ENCODE data around the gene ZNF605.
"Not testable (repeated sequence)": the region's sequence is repeated elsewhere in the genome, so short reads cannot be mapped to it uniquely, and the experiment has no call there.

Gene ZNF605

GRCh38 chr12:132948146-132949066, 7.7 kb downstream of the ZNF605 start:
- DNase-seq, result no peak

- DNase-seq, result no peak
These were observed 9.8 kb downstream of the ZNF605 start for GRCh38 chr12:132946246-132946820.

- no peak for DNase-seq
These were observed 10.3 kb downstream of the ZNF605 start for GRCh38 chr12:132945806-132946205.

- DNase-seq, result no peak
These were observed 13.5 kb downstream of the ZNF605 start for GRCh38 chr12:132942611-132943010.

GRCh38 chr12:132941336-132941954, 14.7 kb downstream of the ZNF605 start:
- DNase-seq, result no peak

- no peak for DNase-seq
These were observed 15.9 kb downstream of the ZNF605 start for GRCh38 chr12:132940071-132940719.

GRCh38 chr12:132938807-132939206, 17.3 kb downstream of the ZNF605 start:
- not testable (repeated sequence) for DNase-seq

- DNase-seq, result no peak
These were observed 18.6 kb downstream of the ZNF605 start for GRCh38 chr12:132937476-132937875.

GRCh38 chr12:132936921-132937320, 19.2 kb downstream of the ZNF605 start:
- DNase-seq, result not testable (repeated sequence)

GRCh38 chr12:132936163-132936562, 19.9 kb downstream of the ZNF605 start:
- no peak for DNase-seq

- no peak for DNase-seq
These were observed 29.7 kb downstream of the ZNF605 start for GRCh38 chr12:132926415-132926833.

- DNase-seq, result no peak
These were observed 30.3 kb downstream of the ZNF605 start for GRCh38 chr12:132925597-132926414.

GRCh38 chr12:132924356-132924755, 31.8 kb downstream of the ZNF605 start:
- DNase-seq, result no peak

- DNase-seq, result no peak
These were observed 32.7 kb downstream of the ZNF605 start for GRCh38 chr12:132923356-132923909.

GRCh38 chr12:132922676-132923075, 33.4 kb downstream of the ZNF605 start:
- DNase-seq, result no peak

GRCh38 chr12:132921685-132922084, 34.4 kb downstream of the ZNF605 start:
- DNase-seq, result no peak

- no peak for DNase-seq
These were observed 37.4 kb downstream of the ZNF605 start for GRCh38 chr12:132918680-132919079.

- DNase-seq, result no peak
These were observed 47.1 kb downstream of the ZNF605 start for GRCh38 chr12:132909030-132909368.

GRCh38 chr12:132908145-132909029, 47.7 kb downstream of the ZNF605 start:
- peak; percentile 95 for DNase-seq

GRCh38 chr12:132907789-132908144, 48.3 kb downstream of the ZNF605 start:
- not testable (repeated sequence) for DNase-seq

- no peak for DNase-seq
These were observed 48.9 kb downstream of the ZNF605 start for GRCh38 chr12:132907216-132907615.

All from CD4-positive, alpha-beta T cell treated with Interleukin-17A for 4 hours (primary cell).